Tibial nerve (tissue), 4 donors: ENCODE data around the gene SRRM5. TPM values are rescaled to one million over a fixed set of nuclear protein-coding genes. Genes with fewer than 3 reads are reported as not detected.

Source experiments
- DNase-seq, 2 donors: peaks; one replicate each; pipeline ENCODE4 v3.0.0-alpha.2; 2019; ENCODE audit warnings: low spot score in 2 of 2
- H3K27ac ChIP-seq, 4 donors: fragments of 200-600 bp; sonication (generic) in 3 of 4; one replicate each; pipeline ENCODE4 v1.5.1; 2017 to 2019; ENCODE audit warnings: mild to moderate bottlenecking in 1 of 4
- H3K27me3 ChIP-seq, 2 donors: fragments of 200-600 bp; sonication (generic) in 1 of 2; one replicate each; pipeline versions ENCODE4 v1.5.1 to v1.6.0; 2017 to 2019
- H3K36me3 ChIP-seq, 3 donors: fragments of 200-600 bp; sonication (generic); one replicate each; pipeline ENCODE4 v1.5.1; 2018 to 2019
- H3K4me1 ChIP-seq, 4 donors: fragments of 200-600 bp; sonication (generic) in 3 of 4; one replicate each; pipeline ENCODE4 v1.5.1; 2017 to 2019
- H3K4me3 ChIP-seq, 4 donors: fragments of 200-600 bp; sonication (generic) in 3 of 4; one replicate each; pipeline ENCODE4 v1.5.1; 2017 to 2019; ENCODE audit warnings: mild to moderate bottlenecking in 1 of 4, moderate library complexity in 1 of 4
- H3K9me3 ChIP-seq, 4 donors: fragments of 200-600 bp; sonication (generic) in 3 of 4; one replicate each; pipeline ENCODE4 v1.5.1; 2017 to 2019
- CTCF ChIP-seq, 5 experiments: fragments of 200-600 bp in 3 of 5; fragments of 450-650 bp in 2 of 5; sonication (generic) in 3 of 5; IDR thresholded peaks; one replicate each; pipeline ENCODE4 v1.5.1; 2016 to 2019; ENCODE audit warnings: antibody characterized with exemption in 5 of 5, mild to moderate bottlenecking in 3 of 5, moderate library complexity in 2 of 5
- EP300 ChIP-seq, 2 donors: sonication (generic); formaldehyde crosslinking; IDR thresholded peaks; one replicate each; pipeline ENCODE4 v1.6.1; 2017; ENCODE audit warnings: antibody characterized with exemption in 2 of 2, mild to moderate bottlenecking in 1 of 2
- POLR2A ChIP-seq, 2 donors: fragments of 450-650 bp; IDR thresholded peaks; one replicate each; pipeline ENCODE4 v1.6.1; 2017; ENCODE audit warnings: antibody characterized with exemption in 2 of 2, mild to moderate bottlenecking in 2 of 2, moderate library complexity in 2 of 2
- WGBS, 2 donors: methylation state at CpG; one replicate each; pipeline ENCODE4 v1.1.5; 2018; 5-methylcytosine and 5-hydroxymethylcytosine counted together
- total RNA-seq, 4 donors: library from RNA; depleted of rRNA; stranded (reverse); fragments of >200 nt; gene quantifications; one replicate each; pipeline ENCODE4 v1.1.0, GENCODE V29; 2016

The SRRM5 gene
- total RNA-seq, 4 donors from 2014 or later = 0.20 to 0.84 (median 0.52) TPM

DNA sequence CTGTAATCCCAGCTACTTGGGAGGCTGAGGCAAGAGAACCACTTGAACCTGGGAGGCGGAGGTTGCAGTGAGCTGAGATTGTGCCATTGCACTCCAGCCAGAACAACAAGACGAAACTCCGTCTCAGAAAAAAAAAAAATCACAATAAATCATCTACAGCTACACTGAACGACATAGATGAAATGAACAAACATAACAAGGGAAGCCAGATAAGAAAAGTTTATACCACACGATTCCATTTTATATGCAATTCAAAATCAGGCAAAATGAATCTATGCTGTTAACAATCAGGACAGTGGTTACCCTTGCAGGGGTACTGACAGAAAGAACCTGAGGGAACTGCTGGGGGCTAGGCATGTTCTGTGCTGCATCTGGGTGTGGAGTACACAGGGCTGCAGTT, 42.2 kb upstream of the SRRM5 start:
- Histone ChIP-seq H3K36me3 (peaks cover 0 to 36% (median 0%) of the 10 kb centered on the region in 3 donors), H3K9me3 (no peaks in the 10 kb centered on the region), H3K27me3 (no peaks in the 10 kb centered on the region), H3K27ac (no peak overlapping the region), H3K4me1 (peaks cover 0 to 38% (median 9%) of the 10 kb centered on the region in 4 donors), H3K4me3 (no peak overlapping the region)
- 89 to 90% methylated on average over 5 of the region's 5 CpGs for WGBS, 2 donors
- TF ChIP-seq CTCF (IDR thresholded peaks at IDR 0.05) (no peak), POLR2A (IDR thresholded peaks at IDR 0.05) (no peak)
- no peak for DNase-seq

GRCh38 chr19:43570174-43570791, 41.6 kb upstream of the SRRM5 start:
- H3K36me3 ChIP-seq = peaks cover 0 to 36% (median 0%) of the 10 kb centered on the region in 3 donors
- DNase-seq = no peak
- H3K4me1 ChIP-seq = peaks cover 0 to 43% (median 12%) of the 10 kb centered on the region in 4 donors
- no peaks in the 10 kb centered on the region for H3K27me3 ChIP-seq
- WGBS, 2 donors = 79 to 81% methylated on average over 5 of the region's 5 CpGs
- H3K27ac ChIP-seq = no peak overlapping the region
- TF ChIP-seq CTCF (IDR thresholded peaks at IDR 0.05) = no peak
- TF ChIP-seq POLR2A (IDR thresholded peaks at IDR 0.05) = no peak
- TF ChIP-seq EP300 (IDR thresholded peaks at IDR 0.05) = no peak
- no peak overlapping the region for H3K4me3 ChIP-seq
- H3K9me3 ChIP-seq = no peaks in the 10 kb centered on the region

DNA sequence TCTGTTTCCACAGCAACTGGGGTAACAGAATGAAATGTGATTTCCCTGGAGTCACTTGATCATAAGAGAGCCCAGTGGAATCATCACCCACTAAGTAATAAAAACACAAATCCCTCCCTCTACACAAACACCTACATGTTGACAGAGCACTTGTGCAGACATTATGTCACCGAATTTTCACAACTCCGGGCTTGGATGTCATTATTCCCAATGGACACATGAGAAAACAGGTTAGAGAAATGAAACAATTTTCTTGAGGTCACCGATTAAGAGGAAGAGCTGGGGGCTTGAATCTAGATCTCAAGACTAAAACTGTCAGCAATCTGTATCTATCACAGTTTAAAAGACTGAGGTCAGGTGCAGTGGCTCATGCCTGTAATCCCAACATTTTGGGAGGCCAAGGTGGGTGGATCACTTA, 39.7 kb upstream of the SRRM5 start:
- peaks cover 0 to 53% (median 15%) of the 10 kb centered on the region in 4 donors for H3K4me1 ChIP-seq
- 85 to 95% methylated on average over 3 of the region's 3 CpGs for WGBS, 2 donors

GRCh38 chr19:43574424-43575155, 37.3 kb upstream of the SRRM5 start:
- Histone ChIP-seq H3K4me1 (peaks cover 0 to 54% (median 17%) of the 10 kb centered on the region in 4 donors), H3K9me3 (no peaks in the 10 kb centered on the region), H3K4me3 (peak overlapping the region; percentile 57 to 92 (median 78)), H3K36me3 (peaks cover 0 to 29% (median 0%) of the 10 kb centered on the region in 3 donors), H3K27ac (peak overlapping the region; percentile 60 to 91 (median 90)), H3K27me3 (no peaks in the 10 kb centered on the region)
- 29 to 33% methylated on average over 12 of the region's 12 CpGs for WGBS, 2 donors
- no peak for DNase-seq
- TF ChIP-seq CTCF (IDR thresholded peaks at IDR 0.05) (no peak), EP300 (IDR thresholded peaks at IDR 0.05) (no peak), POLR2A (IDR thresholded peaks at IDR 0.05) (no peak)

More for the DNA sequence above, 39.7 kb upstream of the SRRM5 start:
- TF ChIP-seq CTCF (IDR thresholded peaks at IDR 0.05) (no peak), POLR2A (IDR thresholded peaks at IDR 0.05) (no peak), EP300 (IDR thresholded peaks at IDR 0.05) (no peak)
- H3K36me3 ChIP-seq = peaks cover 0 to 36% (median 0%) of the 10 kb centered on the region in 3 donors
- H3K4me3 ChIP-seq = no peak overlapping the region
- H3K27me3 ChIP-seq = no peaks in the 10 kb centered on the region
- DNase-seq = no peak
- no peak overlapping the region for H3K27ac ChIP-seq
- H3K9me3 ChIP-seq = no peaks in the 10 kb centered on the region
